Retinal pigment epithelial cell (primary cell): ENCODE results near the gene MACROD1.

Experiments used
- DNase-seq: peaks from one replicate; pipeline ENCODE4 v3.0.0-alpha.2; 2010; ENCODE audit warnings: low read depth
- H3K4me3 ChIP-seq: 2 replicates; pipeline ENCODE4 v1.5.1; 2011; ENCODE audit warnings: mild to moderate bottlenecking, low read length, control low read depth, moderate library complexity
- CTCF ChIP-seq: conservative IDR thresholded peaks from 2 replicates; pipeline ENCODE4 v1.5.1; 2011; ENCODE audit warnings: low read depth, low read length, control low read depth, inconsistent platforms

MACROD1 gene

GRCh38 chr11:64043545-64043944 is 122.4 kb downstream of the MACROD1 start:
- DNase-seq = no peak
- TF ChIP-seq CTCF = no peak
- H3K4me3 ChIP-seq = no peak overlapping the region

GRCh38 chr11:64042301-64042700 is 123.6 kb downstream of the MACROD1 start:
- H3K4me3 ChIP-seq = no peak overlapping the region
- no peak for DNase-seq
- no peak for TF ChIP-seq CTCF

GRCh38 chr11:64041846-64042245 is 124.1 kb downstream of the MACROD1 start:
- TF ChIP-seq CTCF = no peak
- DNase-seq = no peak
- H3K4me3 ChIP-seq = no peak overlapping the region

- peak; percentile 73 for TF ChIP-seq CTCF
- H3K4me3 ChIP-seq = no peak overlapping the region
Measured at GRCh38 chr11:64040684-64041322, 125.1 kb downstream of the MACROD1 start.

GRCh38 chr11:64039012-64039665 is 126.8 kb downstream of the MACROD1 start:
- TF ChIP-seq CTCF = no peak
- DNase-seq = no peak
- H3K4me3 ChIP-seq = no peak overlapping the region

More at GRCh38 chr11:64040684-64041322, 125.1 kb downstream of the MACROD1 start:
- peak; percentile 48 for DNase-seq

GRCh38 chr11:64038500-64038899 is 127.4 kb downstream of the MACROD1 start:
- H3K4me3 ChIP-seq = no peak overlapping the region
- TF ChIP-seq CTCF = no peak
- no peak for DNase-seq

GRCh38 chr11:64037027-64037634 is 128.8 kb downstream of the MACROD1 start:
- H3K4me3 ChIP-seq = peak overlapping the region; percentile 25
- no peak for TF ChIP-seq CTCF
- no peak for DNase-seq
